MV-4-11 (cell line): ENCODE data around the gene EMC1.
A peak's percentile ranks its signal among the peaks of the same experiment; 100 is the strongest.
"Not testable (repeated sequence)": the region's sequence is repeated elsewhere in the genome, so short reads cannot be mapped to it uniquely, and the experiment has no call there.

Experiments used
- DNase-seq: peaks from one replicate; lab custom pipeline; 2025; lab: John Stamatoyannopoulos, UW

EMC1 gene

GRCh38 chr1:19190468-19190867, 60.9 kb downstream of the EMC1 start:
- DNase-seq, result no peak

GRCh38 chr1:19189270-19189669, 62.1 kb downstream of the EMC1 start:
- DNase-seq, result no peak

GRCh38 chr1:19187852-19188251, 63.5 kb downstream of the EMC1 start:
- no peak for DNase-seq

GRCh38 chr1:19186001-19186400, 65.3 kb downstream of the EMC1 start:
- no peak for DNase-seq

- DNase-seq, result no peak
Measured at GRCh38 chr1:19182223-19182622, 69.1 kb downstream of the EMC1 start.

- DNase-seq, result not testable (repeated sequence)
Measured at GRCh38 chr1:19180265-19180657, 71.1 kb downstream of the EMC1 start.

GRCh38 chr1:19179597-19180264, 71.6 kb downstream of the EMC1 start:
- DNase-seq, result peak; percentile 16

- DNase-seq, result no peak
Measured at GRCh38 chr1:19178734-19179398, 72.5 kb downstream of the EMC1 start.

GRCh38 chr1:19177811-19178210, 73.5 kb downstream of the EMC1 start:
- no peak for DNase-seq

GRCh38 chr1:19169642-19170041, 81.7 kb downstream of the EMC1 start:
- DNase-seq, result peak; percentile 71

- no peak for DNase-seq
Measured at GRCh38 chr1:19167140-19167539, 84.2 kb downstream of the EMC1 start.

GRCh38 chr1:19166066-19166465, 85.3 kb downstream of the EMC1 start:
- DNase-seq, result no peak
